CD4-positive, alpha-beta T cell treated with Interleukin-4 for 4 hours (primary cell): ENCODE results near the gene PVRIG.
"Not testable (repeated sequence)": the region's sequence is repeated elsewhere in the genome, so short reads cannot be mapped to it uniquely, and the experiment has no call there.

Experiments
- DNase-seq: peaks from one replicate; pipeline ENCODE4 v3.0.0-alpha.2; 2020

PVRIG gene

DNA sequence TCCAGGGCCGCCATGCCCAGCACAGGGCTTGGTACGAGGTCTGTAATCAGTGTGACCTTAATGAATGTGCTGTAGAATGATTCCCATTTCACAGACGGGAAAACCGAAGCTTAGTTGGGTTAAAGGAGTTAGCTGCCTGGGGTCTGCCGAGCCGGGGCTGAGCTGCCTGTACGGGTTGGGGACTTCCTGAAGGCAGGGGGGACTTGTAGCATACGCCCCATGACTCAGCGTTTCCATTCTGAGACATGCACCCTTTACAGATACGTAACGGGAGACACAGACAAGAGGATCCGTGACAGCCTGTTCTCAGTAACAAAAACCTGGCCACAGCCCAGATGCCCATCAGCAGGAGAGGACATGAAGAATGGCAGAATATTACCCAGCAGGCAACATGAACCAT is 23.6 kb downstream of the PVRIG start:
- DNase-seq: peak; percentile 63

DNA sequence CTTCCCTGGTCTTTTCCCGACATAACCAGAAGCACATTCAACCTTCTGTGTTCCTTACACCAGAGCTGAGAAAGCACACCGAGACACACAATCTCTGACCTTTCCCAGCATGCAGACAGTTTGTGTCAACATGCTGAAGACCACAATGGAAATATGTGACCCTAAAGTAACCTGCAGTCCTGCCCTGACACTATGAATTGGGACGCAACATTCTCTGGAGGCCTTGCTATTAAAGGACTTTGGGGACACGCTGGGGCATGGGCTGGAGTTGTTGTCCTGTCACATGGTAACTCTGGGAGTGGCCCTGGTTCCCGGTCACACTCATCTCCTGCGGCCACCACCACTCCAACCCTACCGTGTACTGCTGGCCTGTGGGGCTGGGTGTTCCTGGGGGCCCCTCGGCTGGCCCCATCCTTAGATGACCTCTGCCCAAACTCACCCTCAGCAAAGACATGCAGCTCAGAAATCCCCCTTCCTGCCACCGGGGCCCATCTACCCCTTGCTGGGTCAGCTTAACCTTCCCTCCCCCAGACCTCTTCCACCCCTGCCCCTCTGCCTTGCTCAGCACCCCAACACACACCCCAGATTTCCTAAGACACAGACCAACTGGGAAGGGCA is 25.3 kb downstream of the PVRIG start:
- not testable (repeated sequence) for DNase-seq

DNA sequence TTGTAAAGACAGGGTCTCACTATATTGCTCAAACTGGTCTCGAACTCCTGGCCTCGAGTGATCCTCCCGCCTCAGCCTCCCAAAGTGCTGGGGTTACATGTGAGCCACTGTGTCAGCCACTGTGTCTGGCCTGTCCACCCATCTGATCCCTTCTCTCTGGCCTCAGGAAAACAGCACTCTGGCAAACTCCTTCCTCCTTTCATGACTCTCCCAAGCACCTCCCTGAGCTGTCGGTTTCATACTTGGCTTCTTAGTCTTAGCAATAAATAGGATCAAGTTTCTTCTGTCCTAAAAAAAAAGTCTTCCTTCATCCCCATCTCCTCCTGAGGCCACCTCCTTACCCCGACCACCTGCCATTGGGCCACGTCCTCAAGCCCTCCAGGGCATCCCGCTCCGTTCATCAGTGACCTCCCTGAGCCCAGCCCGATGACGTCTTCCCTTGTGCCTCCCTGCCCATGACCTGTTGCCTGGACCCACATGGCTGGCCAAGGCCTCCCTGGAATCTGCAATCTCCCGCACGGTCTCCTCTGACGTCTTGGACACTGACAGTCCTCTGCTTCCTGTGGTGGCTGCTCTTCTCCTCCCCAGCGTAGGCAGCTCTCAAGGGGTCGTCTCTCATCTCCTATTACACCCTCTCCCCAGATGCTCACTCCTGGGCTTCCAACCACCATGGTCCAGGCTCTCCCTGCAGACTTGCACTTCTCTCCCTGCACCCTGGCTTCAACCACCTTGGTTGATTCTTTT is 26.5 kb downstream of the PVRIG start:
- DNase-seq: not testable (repeated sequence)

DNA sequence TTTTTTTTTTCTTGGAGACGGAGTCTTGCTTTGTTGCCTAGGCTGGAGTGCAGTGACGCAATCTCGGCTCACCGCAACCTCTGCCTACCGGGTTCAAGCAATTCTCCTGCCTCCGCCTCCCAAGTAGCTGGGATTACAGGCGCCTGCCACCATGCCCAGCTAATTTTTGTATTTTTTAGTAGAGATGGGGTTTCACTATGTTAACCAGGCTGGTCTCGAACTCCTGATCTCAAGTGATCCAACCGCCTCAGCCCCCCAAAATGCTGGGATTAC is 27.1 kb downstream of the PVRIG start:
- DNase-seq: not testable (repeated sequence)

DNA sequence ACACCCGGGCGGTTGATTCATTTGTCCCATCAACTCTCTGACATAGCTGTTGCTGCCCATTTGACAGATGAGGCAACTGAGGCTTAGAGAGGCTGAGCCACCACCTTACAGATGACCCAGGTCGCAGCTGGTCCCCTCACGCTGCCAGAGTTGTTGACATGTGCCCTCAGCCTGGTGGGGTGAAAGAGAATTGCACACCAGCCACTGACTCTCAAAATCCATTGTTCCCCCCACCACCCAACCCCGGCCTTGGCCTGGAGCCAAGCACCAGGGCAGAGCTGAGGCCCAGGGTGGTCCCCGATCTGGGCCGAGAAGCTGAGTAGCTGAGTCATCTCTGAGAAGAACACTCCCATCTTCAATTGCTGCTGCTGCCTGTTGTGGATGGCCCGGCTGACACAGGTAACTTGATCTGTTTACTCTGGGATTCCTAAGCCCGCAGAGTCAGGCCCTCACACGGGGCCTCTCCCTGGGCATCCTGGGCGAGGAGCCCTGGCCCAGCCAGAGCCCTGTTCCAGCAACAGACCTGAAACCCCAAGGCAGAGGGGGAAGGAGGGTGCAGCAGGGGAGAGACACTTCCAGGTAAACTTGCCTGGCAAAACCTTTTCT is 27.5 kb downstream of the PVRIG start:
- no peak for DNase-seq

DNA sequence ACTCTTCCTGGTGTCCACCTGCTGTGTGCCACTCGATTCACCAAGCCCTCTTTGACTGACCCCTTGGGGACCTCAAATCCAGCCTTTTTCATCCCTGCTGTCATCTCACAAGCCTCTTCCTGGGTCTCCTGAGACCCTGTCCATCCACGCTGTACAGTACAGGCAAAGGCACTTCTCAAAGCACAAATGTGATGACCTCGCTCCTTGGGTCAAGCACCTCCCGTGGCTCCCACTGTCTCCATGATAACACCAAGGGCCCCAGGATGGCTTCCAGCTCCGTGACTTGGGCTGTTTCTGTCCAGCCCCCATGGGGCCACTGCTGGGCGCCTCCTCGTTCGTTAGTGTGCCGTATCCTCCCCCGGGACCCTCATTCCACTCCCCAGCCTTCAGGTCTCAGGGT is 28.7 kb downstream of the PVRIG start:
- DNase-seq: no peak

DNA sequence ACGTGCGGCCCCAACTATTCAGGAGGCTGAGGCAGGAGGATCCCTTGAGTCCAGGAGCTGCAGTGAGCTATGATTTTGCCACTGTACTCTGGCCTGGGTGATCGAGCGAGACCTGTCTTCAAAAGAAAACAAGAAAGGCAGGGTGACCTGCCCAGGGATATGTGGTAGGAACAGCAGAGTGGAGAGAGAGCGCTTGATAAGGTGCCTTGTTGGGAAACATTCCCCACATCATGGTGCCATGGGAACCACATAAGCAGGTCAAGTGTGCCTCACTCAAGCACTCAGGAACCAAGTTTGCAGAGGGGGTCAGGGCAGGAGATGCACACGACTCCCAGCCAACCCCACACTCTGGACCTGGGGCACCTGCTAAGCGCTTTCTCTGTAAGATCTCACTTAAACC is 37.3 kb downstream of the PVRIG start:
- DNase-seq: no peak

DNA sequence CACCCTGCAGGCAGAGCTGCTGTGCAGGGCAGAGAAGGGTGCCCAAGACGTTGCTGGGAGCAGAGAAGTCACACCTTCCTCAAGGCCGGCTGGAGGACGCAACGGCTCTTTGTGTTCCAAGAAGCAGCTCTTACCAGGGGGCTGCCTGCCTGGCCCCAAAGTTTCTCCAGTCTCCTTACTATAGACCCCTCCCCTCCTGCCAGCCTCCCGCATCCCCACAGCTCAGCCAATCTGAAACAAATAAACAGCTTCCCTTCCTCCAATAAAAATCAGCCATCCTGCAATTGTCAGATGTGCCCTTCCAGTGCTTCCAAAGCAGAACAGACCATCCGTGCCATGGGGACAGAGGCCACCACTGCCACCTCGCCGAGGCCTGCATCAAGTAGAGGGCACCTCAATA is 40.2 kb downstream of the PVRIG start:
- DNase-seq: not testable (repeated sequence)

DNA sequence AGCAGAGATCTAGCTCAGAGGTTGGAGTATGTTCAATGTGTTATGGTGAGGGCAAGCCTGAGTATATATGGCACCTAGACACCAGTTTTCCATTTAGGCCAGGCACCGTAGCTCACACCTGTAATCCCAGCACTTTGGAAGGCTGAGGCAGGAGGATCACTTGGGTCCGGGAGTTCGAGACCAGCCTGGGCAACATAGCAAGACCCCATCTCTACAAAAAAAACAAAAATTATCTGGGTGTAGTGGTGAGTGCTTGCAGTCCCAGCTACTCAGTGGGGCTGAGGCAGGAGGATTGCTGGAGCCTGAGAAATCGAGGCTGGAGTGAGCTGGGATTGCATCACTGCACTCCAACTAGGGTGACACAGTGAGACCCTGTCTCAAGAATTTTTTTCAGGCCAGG is 43.1 kb downstream of the PVRIG start:
- DNase-seq: not testable (repeated sequence)

DNA sequence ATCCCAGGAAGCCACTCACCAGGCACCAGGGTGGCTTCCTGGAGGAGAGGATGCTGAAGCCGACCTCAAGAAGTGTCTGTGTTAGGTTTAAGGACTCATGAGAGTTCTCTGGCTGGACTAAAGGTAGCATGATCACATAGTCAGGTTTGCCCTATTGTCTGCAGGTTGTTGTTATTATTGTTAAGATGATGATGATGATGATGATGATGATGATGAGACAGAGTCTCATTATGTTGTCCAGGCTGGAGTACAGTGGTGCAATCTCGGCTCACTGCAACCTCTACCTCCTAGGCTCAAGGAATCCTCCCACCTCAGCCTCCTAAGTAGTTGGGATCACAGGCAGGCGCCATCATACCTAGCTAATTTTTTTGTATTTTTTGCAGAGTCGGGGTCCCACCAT is 44.5 kb downstream of the PVRIG start:
- DNase-seq: not testable (repeated sequence)

DNA sequence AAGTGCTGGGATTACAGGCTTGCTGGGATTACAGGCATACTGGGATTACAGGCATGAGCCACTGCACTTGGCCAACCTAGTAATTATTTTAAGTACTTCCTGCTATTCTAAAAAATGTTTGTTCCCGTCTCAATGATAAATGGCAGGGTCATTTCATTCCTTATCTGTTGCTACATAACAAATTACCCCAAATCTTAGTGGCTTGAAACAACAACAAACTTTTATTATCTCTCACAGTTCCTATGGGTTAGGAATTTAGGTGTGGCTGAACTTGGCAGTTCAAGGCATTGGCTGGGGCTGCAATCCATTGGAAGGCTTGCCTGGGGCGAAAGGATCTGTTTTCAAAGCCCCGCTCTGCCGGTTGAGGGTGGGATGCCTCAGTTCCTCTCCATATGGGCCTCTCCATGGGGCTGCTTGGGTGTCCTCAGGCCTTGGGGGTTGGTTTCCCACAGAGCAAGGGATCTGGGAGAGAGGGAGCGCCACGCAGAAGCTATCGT is 45.0 kb downstream of the PVRIG start:
- DNase-seq: not testable (repeated sequence)

DNA sequence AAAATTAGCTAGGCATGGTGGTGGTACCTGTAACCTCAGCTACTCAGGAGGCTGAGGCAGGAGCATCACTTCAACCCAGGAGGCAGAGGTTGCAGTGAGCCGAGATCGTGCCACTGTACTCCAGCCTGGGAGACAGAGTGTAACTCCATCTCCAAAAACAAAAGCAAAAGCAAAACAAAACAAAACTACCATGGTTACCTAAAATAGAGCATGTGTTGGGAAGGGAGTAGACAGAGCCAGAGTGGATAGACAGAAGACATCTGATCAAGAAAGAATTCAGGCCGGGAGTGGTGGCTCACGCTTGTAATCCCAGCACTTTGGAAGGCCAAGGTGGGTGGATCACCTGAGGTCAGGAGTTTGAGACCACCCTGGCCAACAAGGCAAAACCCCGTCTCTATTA is 46.1 kb downstream of the PVRIG start:
- not testable (repeated sequence) for DNase-seq

DNA sequence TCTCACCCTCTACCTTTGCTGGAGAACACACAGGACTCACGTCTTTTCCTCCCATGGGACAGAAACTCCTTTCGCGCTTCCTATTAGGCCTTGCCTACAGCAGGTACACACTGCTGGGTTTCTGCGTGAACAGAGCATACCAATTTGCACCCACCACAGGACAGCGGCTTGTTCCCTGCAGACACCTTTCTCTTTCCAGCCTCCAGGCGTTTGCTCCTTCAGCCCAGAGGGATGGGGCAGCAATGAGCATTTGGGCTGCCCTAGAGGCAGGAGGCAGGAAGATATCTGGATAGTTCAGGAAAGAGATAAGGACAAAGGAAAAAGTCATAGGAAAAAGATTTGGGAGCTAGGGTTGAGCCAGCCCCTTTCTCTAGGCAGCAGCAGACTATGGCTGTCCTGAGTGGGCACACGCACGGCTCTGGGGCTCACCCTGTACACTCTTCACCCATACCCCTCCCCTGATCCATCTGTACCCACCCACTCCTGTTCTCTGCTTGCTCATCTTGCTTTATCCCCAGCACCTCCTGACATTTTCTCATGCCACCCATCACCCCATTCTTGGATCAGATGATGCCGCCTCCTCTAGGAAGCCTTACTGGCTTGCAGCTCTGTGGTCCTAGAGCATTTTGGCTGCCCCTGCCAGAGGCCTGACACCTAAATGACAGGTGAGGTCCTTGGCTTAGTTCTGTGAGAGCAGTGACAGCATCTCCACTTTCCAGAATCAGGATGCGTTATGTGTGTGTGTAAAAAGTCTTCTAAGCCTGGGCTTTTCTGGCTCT is 47.0 kb downstream of the PVRIG start:
- DNase-seq: no peak

DNA sequence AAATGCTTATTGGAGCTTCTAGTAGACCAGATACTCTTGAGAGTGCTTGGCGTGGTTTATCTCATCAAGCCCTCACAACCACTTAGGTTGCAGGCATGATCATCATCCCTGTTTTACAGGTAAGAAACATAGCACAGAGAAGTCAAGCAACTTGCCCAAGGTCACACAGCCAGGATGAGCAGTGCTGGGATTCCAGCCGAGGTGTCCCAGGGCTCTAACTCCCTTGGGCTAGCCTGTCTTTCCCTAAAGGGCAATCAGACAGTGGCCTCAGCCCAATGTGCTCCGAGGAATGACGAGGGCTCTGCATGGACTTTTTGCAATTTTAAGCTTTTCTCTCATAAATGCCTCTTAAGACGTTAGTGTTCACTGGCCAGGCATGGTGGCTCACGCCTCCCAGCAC is 47.9 kb downstream of the PVRIG start:
- no peak for DNase-seq

DNA sequence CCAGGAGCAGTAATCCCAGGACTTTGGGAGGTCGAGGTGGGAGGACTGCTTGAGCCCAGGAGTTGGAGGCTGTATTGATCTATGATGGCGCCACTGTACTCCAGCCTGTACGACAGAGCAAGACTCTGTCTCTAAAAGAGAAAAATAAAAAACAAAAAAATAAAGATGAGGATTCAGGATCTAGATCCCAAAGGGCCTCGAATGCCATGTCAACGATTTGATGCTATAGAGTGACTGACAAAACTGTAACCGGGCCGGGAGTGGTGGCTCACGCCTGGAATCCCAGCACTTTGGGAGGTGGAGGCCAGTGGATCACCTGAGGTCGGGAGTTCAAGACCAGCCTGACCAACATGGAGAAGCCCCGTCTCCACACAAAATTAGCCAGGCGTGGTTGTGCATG is 49.1 kb downstream of the PVRIG start:
- DNase-seq: not testable (repeated sequence)

DNA sequence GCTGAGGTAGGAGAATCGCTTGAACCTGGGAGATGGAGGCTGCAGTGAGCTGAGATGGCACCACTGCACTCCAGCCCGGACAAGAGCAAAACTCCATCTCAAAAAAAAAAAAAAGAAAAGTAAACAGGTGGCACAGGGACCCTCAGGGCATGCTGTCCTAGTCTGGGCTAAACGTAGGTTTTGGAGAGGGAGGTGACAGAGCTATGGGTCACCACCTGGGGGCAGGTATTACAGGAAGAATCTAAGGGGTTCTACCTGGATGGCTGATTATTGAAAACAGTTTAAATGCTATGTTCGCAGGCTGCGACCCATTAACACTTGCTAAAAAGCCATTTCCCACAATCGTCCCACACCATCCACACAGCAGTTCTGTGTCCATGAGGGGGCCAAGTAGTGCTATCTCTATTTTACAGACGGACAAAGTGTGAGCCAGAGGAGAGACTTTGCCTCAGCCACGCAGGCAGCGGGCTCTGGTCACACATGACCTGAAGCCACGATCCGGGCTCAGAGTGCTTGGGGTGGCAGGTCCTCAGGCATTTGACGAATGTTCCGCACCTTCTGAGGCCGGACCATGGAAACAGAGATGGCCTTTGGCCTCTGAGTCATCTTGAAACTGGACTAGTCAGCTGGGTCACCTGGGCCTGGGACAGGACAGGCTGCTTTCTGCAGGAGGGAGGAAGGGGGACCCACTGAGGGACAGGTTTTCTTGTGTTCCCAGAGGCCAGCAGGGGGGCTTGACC is 49.7 kb downstream of the PVRIG start:
- DNase-seq: not testable (repeated sequence)

DNA sequence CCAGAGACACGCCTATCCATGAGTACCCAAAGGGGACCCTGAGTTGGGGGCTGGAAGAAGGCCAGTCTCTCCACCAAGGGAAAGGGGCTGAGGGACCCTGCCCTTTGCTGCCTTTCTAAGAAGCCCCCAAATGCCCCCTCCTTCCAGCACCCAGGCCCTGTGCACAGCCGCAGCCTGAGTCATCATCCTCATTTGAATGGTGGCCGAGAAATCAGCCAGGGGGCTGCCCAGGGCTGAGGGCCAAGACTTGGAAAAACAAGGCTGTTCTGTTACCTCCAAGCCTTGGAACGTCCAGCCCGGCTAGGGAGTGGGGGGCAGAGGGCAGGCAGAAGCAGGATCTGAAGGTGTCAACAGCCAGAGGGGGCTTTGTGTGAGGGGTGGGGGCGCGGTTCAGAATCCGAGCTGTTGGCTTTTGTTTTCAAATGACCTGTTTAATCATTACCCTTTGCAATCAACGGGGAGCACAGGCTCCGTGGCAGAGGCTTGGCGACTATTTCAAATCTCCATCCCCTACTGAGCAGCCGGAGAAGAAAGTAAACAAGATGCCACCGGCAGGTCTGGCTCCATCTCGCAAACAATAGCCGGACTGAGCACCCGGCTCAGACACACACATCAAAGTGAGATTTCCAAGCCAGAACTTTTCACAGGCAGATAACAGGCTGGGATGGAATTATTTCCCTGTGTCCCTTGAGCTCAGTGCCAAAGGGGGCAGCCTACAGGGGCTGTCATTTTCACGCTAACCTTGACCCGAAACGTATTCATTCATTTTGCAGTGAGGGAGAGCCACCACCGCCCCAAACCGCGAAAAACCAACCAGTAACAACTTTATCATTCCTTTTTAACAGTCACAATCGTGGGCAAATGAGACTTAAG is 50.5 kb downstream of the PVRIG start:
- DNase-seq: not testable (repeated sequence)
